ENCODE measurements around the gene AANAT. TPM values are rescaled to one million over a fixed set of nuclear protein-coding genes. Genes with fewer than 3 reads are reported as not detected.

The AANAT gene
- total RNA-seq, 1 experiment from 2014 or later, result not detected

GRCh38 chr17:76442341-76443338 lies 24.8 kb upstream of the AANAT start:
- intact Hi-C loops (cut with micrococcal nuclease), result no loop called here

More at GRCh38 chr17:76442341-76443338, 24.8 kb upstream of the AANAT start:
- H3K27me3 ChIP-seq (ENCODE audit: insufficient read depth, low read length), result no peaks in the 10 kb centered on the region
- TF ChIP-seq SRF (IDR thresholded peaks at IDR 0.05; ENCODE audit: low read depth) (no peak), ELF1 (IDR thresholded peaks at IDR 0.05; ENCODE audit: borderline replicate concordance, low read depth) (no peak), SIN3A (IDR thresholded peaks at IDR 0.05; ENCODE audit: low read depth) (no peak), JUND (IDR thresholded peaks at IDR 0.05) (no peak), EGR1 (IDR thresholded peaks at IDR 0.05; ENCODE audit: low read depth) (no peak), CTCF (IDR thresholded peaks at IDR 0.05 in 2 of 3, conservative IDR thresholded peaks at IDR 0.05 in 1 of 3; ENCODE audit: borderline replicate concordance in 1 of 3, insufficient read depth in 1 of 3, low read depth in 2 of 3, low read length in 2 of 3) (no peak), CBX3 (IDR thresholded peaks at IDR 0.05; ENCODE audit: low read depth) (no peak), ATF3 (IDR thresholded peaks at IDR 0.05) (no peak), RAD21 (IDR thresholded peaks at IDR 0.05; ENCODE audit: low read depth) (no peak), MAX (IDR thresholded peaks at IDR 0.05) (no peak), SP1 (IDR thresholded peaks at IDR 0.05; ENCODE audit: low read depth) (no peak), POLR2AphosphoS5 (IDR thresholded peaks at IDR 0.05; ENCODE audit: low read depth, low read length) (no peak)
- DNase-seq (ENCODE audit: low read depth, low spot score) (no peak), ATAC-seq (no peak)
- no peaks in the 10 kb centered on the region for H3K9me3 ChIP-seq (ENCODE audit: control insufficient read depth in 1 of 2, insufficient read depth in 1 of 2, low read depth in 1 of 2, low read length in 2 of 2)
- H3K9me2 ChIP-seq (ENCODE audit: insufficient read depth), result no peaks in the 10 kb centered on the region
- H3K36me3 ChIP-seq (ENCODE audit: control insufficient read depth in 1 of 2, insufficient read depth in 2 of 2, low read length in 2 of 2), result no peaks in the 10 kb centered on the region
- ChIA-PET POLR2A (interaction anchor here (0.6 kb wide), 1 partner anchor 77 kb away, joined by 3 read pairs; no protein-coding TSS in a partner anchor), CTCF (no interaction called here), RAD21 (ENCODE audit: low non-redundant PET in 1 of 2, low total read pairs in 2 of 2, uncharacterized antibody in 2 of 2, unreplicated experiment in 2 of 2) (no interaction called here)
- H3K27ac ChIP-seq (ENCODE audit: low read depth, low read length), result no peak overlapping the region
- H3K4me3 ChIP-seq (replicated peaks in 1 of 2; ENCODE audit: low read depth in 1 of 2, low read length in 2 of 2), result no peak overlapping the region
- H3K9ac ChIP-seq (ENCODE audit: low read length), result no peak overlapping the region
- peaks cover 100% of the 10 kb centered on the region for H3K79me2 ChIP-seq (ENCODE audit: insufficient read depth, low read length)
- H2AFZ ChIP-seq (ENCODE audit: low read depth, low read length, poor library complexity, severe bottlenecking), result no peak overlapping the region
- H3K4me2 ChIP-seq (ENCODE audit: low read length), result no peak overlapping the region
- no TSS peak for BruUV-seq (replicated peaks)
- peaks cover 14% of the 10 kb centered on the region; the same call in 1 of the 2 replicates for H4K20me1 ChIP-seq (ENCODE audit: insufficient read depth)
- peaks cover 28 to 58% of the 10 kb centered on the region in 2 experiments for H3K4me1 ChIP-seq (ENCODE audit: control insufficient read depth in 1 of 2, insufficient read depth in 2 of 2, low read length in 2 of 2)
